Upper lobe of left lung (tissue), 6 donors: ENCODE measurements around the gene ACTMAP. TPM values are rescaled to one million over a fixed set of nuclear protein-coding genes. Genes with fewer than 3 reads are reported as not detected.
"Not testable (repeated sequence)": the region's sequence is repeated elsewhere in the genome, so short reads cannot be mapped to it uniquely, and the experiment has no call there.

Experiments used
- ATAC-seq, 2 donors: fragments of 200-7000 bp; cut with Tn5 transposase; one replicate each; pipeline ENCODE4 v1.9.1; 2022; ENCODE audit warnings: mild to moderate bottlenecking in 2 of 2, moderate library complexity in 2 of 2; ENCODE audit not compliant: low FRiP score in 2 of 2
- DNase-seq, 2 donors: peaks; one replicate each; pipeline ENCODE4 v3.0.0-alpha.2; 2019 to 2020
- H3K27ac ChIP-seq, 4 donors: fragments of 200-600 bp; sonication (generic); one replicate each; pipeline ENCODE4 v1.5.1; 2016 to 2019
- H3K27me3 ChIP-seq, 4 donors: fragments of 200-600 bp; sonication (generic); one replicate each; pipeline ENCODE4 v1.5.1; 2017 to 2019
- H3K36me3 ChIP-seq, 4 donors: fragments of 200-600 bp; sonication (generic); one replicate each; pipeline ENCODE4 v1.5.1; 2016 to 2019
- H3K4me1 ChIP-seq, 4 donors: fragments of 200-600 bp; sonication (generic); one replicate each; pipeline ENCODE4 v1.5.1; 2018 to 2019
- H3K4me3 ChIP-seq, 4 donors: fragments of 200-600 bp; sonication (generic); one replicate each; pipeline ENCODE4 v1.5.1; 2017 to 2019; ENCODE audit warnings: mild to moderate bottlenecking in 2 of 4, moderate library complexity in 1 of 4
- H3K9me3 ChIP-seq, 4 donors: fragments of 200-600 bp; sonication (generic); one replicate each; pipeline ENCODE4 v1.5.1; 2018 to 2019
- EP300 ChIP-seq, 4 donors: sonication (generic); formaldehyde crosslinking; IDR thresholded peaks; one replicate each; pipeline ENCODE4 v1.5.1; 2017; ENCODE audit warnings: antibody characterized with exemption in 4 of 4, control low read depth in 2 of 4
- POLR2A ChIP-seq, 4 donors: fragments of 450-650 bp; IDR thresholded peaks; one replicate each; pipeline ENCODE4 v1.5.1; 2016 to 2017; ENCODE audit warnings: antibody characterized with exemption in 4 of 4, mild to moderate bottlenecking in 2 of 4
- POLR2AphosphoS5 ChIP-seq, 2 donors: sonication (generic); formaldehyde crosslinking; IDR thresholded peaks; one replicate each; pipeline ENCODE4 v1.5.1; 2017; ENCODE audit warnings: antibody characterized with exemption in 2 of 2
- WGBS, 2 donors: methylation state at CpG; one replicate each; pipeline ENCODE4 v1.1.5; 2017 to 2018; 5-methylcytosine and 5-hydroxymethylcytosine counted together
- total RNA-seq, 6 donors: library from RNA; depleted of rRNA in 4 of 6; stranded (reverse); fragments of >200 nt in 4 of 6; gene quantifications; one replicate each; pipeline versions ENCODE4 v1.1.0 to v1.2.1, GENCODE V29; 2016 to 2021
- TF ChIP-seq, protein P1 (sequence below), 6 experiments: fragments of 450-650 bp in 4 of 6; fragments of 200-600 bp in 2 of 6; sonication (generic) in 2 of 6; IDR thresholded peaks; one replicate each; pipeline ENCODE4 v1.5.1; 2016 to 2019; ENCODE audit warnings: antibody characterized with exemption in 6 of 6
- donor health status: DM: no; HTN: no; CAD: no; lungs with moderate emphysema.
- donor health status: DM: no; HTN: yes; CAD: no; lungs with severe emphysema.

ACTMAP gene
- total RNA-seq, 6 donors from 2014 or later = 16.0 to 28.4 (median 21.5) TPM

DNA sequence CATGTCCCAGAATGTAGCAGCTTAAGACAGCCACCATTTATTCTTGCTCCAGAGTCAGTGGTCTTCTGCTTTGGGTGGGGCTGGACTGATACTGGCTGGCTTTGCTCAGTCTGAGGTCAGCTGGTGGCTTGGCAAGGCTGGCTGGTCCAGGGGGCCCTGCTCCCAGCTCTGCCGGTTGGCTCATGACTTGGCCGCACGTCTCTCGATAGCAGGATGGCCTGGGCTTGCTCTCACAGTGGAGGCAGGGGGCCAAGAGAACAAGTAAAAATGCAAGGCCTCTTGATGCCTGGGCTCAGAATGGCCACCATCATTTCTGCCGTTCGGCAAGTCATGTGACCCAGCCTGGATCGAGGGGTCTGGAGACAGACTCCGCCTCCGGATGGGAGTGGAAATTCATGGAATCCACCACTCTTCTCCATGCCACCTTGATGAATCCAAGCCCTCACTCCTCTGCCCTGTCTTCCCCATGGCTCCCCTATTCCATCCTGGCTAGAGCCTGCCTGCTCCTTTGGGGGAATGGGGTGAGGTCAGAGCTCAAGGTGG lies 13.1 kb downstream of the ACTMAP start:
- Histone ChIP-seq H3K4me1 (peaks cover 3 to 9% (median 5%) of the 10 kb centered on the region in 4 donors), H3K4me3 (no peak overlapping the region), H3K9me3 (no peaks in the 10 kb centered on the region), H3K27ac (peak overlapping the region in 2 of 4 donors; percentile 4 to 59), H3K27me3 (no peaks in the 10 kb centered on the region), H3K36me3 (peaks cover 41 to 96% (median 82%) of the 10 kb centered on the region in 4 donors)
- peak in 1 of 2 donors; percentile 42 for DNase-seq
- ATAC-seq = no peak
- 93% methylated on average over 5 to 9 of the region's 9 CpGs for WGBS, 2 donors
- TF ChIP-seq, protein P1, sequence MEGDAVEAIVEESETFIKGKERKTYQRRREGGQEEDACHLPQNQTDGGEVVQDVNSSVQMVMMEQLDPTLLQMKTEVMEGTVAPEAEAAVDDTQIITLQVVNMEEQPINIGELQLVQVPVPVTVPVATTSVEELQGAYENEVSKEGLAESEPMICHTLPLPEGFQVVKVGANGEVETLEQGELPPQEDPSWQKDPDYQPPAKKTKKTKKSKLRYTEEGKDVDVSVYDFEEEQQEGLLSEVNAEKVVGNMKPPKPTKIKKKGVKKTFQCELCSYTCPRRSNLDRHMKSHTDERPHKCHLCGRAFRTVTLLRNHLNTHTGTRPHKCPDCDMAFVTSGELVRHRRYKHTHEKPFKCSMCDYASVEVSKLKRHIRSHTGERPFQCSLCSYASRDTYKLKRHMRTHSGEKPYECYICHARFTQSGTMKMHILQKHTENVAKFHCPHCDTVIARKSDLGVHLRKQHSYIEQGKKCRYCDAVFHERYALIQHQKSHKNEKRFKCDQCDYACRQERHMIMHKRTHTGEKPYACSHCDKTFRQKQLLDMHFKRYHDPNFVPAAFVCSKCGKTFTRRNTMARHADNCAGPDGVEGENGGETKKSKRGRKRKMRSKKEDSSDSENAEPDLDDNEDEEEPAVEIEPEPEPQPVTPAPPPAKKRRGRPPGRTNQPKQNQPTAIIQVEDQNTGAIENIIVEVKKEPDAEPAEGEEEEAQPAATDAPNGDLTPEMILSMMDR (IDR thresholded peaks at IDR 0.05) = no peak

DNA sequence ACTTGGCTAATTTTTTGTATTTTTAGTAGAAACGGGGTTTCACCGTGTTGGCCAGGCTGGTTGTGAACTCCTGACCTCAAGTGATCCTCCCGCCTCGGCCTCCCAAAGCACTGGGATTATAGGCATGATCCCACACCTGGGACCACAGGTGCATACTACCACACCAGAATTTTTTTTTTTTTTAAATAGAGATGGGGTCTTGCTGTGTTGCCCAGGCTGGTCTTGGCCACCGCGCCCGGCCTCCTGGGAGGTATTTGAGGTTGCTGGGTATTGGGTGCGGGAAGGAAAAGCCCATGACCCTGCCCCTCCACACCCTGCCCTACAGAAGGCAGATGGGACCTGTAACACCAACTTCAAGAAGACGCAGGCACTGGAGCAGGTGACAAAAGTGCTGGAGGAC lies 13.6 kb downstream of the ACTMAP start:
- Histone ChIP-seq H3K27ac (peak overlapping the region in 2 of 4 donors; percentile 4 to 59), H3K4me1 (peaks cover 3 to 9% (median 5%) of the 10 kb centered on the region in 4 donors), H3K9me3 (no peaks in the 10 kb centered on the region), H3K4me3 (no peak overlapping the region), H3K36me3 (peaks cover 44 to 98% (median 87%) of the 10 kb centered on the region in 4 donors), H3K27me3 (no peaks in the 10 kb centered on the region)
- WGBS, 2 donors = 86 to 96% methylated on average over 9 of the region's 9 CpGs
- DNase-seq = no peak
- ATAC-seq = no peak
- no peak for TF ChIP-seq EP300 (IDR thresholded peaks at IDR 0.05)
- TF ChIP-seq, protein P1 (IDR thresholded peaks at IDR 0.05) = no peak

DNA sequence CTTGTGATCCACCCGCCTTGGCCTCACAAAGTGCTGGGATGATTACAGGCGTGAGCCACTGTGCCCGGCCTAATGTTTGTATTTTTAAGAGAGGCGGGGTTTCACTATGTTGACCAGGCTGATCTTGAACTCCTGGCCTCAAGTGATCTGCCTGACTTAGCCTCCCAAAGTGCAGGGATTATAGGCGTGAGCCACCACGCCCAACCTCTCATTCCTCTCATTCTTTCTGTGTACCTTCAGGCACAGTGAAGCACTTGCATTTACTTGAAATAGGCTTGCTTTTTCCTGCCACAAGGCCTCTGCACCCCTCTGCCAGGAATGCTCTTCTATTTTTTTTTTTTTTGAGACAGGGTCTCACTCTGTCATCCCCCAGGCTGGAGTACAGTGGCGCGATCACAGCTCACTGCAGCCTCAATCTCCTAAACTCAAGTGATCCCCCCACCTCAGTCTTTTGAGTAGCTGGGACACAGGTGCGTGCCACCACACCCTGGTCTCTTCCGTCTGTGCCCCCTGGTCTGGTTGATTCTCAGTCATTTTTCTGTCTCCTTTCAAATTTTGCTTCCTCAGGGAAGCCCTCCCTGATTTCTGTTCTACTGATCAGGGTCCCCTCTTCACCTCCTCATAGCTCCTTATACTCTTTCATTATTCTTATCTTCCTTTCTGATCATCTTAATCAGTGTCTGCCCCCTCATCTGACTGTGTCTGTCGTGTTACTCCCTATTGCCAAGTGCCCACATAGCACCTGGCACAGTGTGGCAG lies 15.1 kb downstream of the ACTMAP start:
- Histone ChIP-seq H3K27me3 (no peaks in the 10 kb centered on the region), H3K36me3 (peaks cover 52 to 100% (median 96%) of the 10 kb centered on the region in 4 donors), H3K9me3 (no peaks in the 10 kb centered on the region), H3K4me3 (no peak overlapping the region), H3K4me1 (peaks cover 0 to 9% (median 5%) of the 10 kb centered on the region in 4 donors), H3K27ac (peak overlapping the region; percentile 44 to 75 (median 62))
- peak in 1 of 2 donors; percentile 64 for DNase-seq
- ATAC-seq = peak in 1 of 2 donors; percentile 62
- 88 to 90% methylated on average over 11 of the region's 11 CpGs for WGBS, 2 donors
- no peak for TF ChIP-seq POLR2A (IDR thresholded peaks at IDR 0.05)
- TF ChIP-seq EP300 (IDR thresholded peaks at IDR 0.05) = no peak
- no peak for TF ChIP-seq POLR2AphosphoS5 (IDR thresholded peaks at IDR 0.05)
- TF ChIP-seq, protein P1 (IDR thresholded peaks at IDR 0.05) = no peak

DNA sequence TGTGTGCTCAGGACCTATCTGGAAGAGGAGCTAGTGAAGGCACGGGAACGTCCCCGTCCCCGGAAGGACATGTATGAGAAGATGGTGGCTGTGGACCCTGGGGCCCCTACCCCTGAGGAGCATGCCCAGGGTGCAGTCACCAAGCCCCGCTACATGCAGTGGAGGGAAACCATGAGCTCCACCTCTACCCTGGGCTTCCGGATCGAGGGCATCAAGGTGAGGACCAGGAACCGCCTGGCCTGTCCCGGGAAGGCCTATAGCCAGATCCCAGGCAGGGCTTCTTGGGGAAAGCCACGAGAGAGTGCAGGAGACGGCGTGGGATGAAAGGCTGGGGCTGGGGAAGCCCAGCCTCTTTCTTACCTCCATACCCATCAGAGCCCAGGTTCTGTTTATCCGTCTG lies 17.1 kb downstream of the ACTMAP start:
- no peak for ATAC-seq
- H3K4me3 ChIP-seq = no peak overlapping the region
- H3K27ac ChIP-seq = peak overlapping the region in 1 of 4 donors; percentile 3
- DNase-seq = no peak
- TF ChIP-seq, protein P1 (IDR thresholded peaks at IDR 0.05) = no peak
- TF ChIP-seq POLR2A (IDR thresholded peaks at IDR 0.05) (no peak), EP300 (IDR thresholded peaks at IDR 0.05) (no peak), POLR2AphosphoS5 (IDR thresholded peaks at IDR 0.05) (no peak)
- peaks cover 0 to 9% (median 5%) of the 10 kb centered on the region in 4 donors for H3K4me1 ChIP-seq
- H3K9me3 ChIP-seq = no peaks in the 10 kb centered on the region
- H3K27me3 ChIP-seq = no peaks in the 10 kb centered on the region
- 85 to 98% methylated on average over 10 to 13 of the region's 13 CpGs for WGBS, 2 donors
- H3K36me3 ChIP-seq = peaks cover 62 to 100% (median 96%) of the 10 kb centered on the region in 4 donors

DNA sequence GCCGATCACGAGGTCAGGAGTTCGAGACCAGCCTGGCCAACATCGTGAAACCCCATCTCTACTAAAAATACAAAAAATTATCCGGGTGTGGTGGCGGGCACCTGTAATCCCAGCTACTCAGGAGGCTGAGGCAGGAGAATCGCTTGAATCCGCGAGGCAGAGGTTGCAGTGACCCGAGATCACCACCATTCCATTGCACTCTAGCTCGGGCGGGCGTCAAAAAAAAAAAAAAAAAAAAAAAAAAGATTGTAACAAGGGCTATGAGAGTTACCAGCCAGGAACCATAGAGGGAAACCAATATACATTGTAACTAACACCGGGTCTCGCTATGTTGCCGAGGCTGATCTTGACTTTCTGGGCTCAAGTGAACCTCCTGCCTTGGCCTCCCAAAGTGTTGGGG lies 18.0 kb downstream of the ACTMAP start:
- not testable (repeated sequence) for DNase-seq, H3K4me1 ChIP-seq, ATAC-seq, H3K4me3 ChIP-seq, H3K27me3 ChIP-seq, H3K9me3 ChIP-seq, H3K27ac ChIP-seq
- 96 to 98% methylated on average over 16 of the region's 16 CpGs for WGBS, 2 donors
- H3K36me3 ChIP-seq = peaks cover 62 to 100% (median 97%) of the 10 kb centered on the region in 4 donors

DNA sequence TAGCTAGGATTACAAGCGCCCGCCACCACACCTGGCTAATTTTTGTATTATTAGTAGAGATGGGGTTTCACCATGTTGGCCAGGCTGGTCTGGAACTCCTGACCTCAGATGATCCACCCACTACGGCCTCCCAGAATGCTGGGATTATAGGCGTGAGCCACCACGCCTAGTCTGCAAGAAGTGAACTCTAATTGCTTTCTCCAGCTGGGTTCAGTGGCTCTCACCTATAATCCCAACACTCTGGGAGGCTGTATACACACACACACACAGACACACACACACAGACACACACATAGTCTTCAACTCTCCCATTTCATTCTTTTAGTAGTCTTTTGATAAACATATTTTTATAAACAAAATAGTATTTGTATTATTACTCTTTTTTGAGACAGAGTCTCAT lies 20.2 kb downstream of the ACTMAP start:
- not testable (repeated sequence) for H3K27ac ChIP-seq, DNase-seq, H3K27me3 ChIP-seq, ATAC-seq, H3K4me1 ChIP-seq, H3K9me3 ChIP-seq, H3K4me3 ChIP-seq
- H3K36me3 ChIP-seq = peaks cover 60 to 99% (median 97%) of the 10 kb centered on the region in 4 donors
- 91 to 93% methylated on average over 5 of the region's 5 CpGs for WGBS, 2 donors
